Activated naive CD4-positive, alpha-beta T cell treated with anti-CD3 and anti-CD28 coated beads, Interleukin-2, amount 50 U/mL, for 24 hours (primary cell): Measurements from ENCODE around the gene SORBS2.

Experiments
- H3K27ac Mint-ChIP-seq: one replicate; pipeline ENCODE4 v1.8.0; 2021; ENCODE audit warnings: mild to moderate bottlenecking, mixed read lengths
- H3K27me3 Mint-ChIP-seq: one replicate; pipeline ENCODE4 v1.8.0; 2021; ENCODE audit warnings: mixed read lengths
- H3K36me3 Mint-ChIP-seq: one replicate; pipeline ENCODE4 v1.8.0; 2021; ENCODE audit warnings: mixed read lengths
- H3K4me1 Mint-ChIP-seq: one replicate; pipeline ENCODE4 v1.8.0; 2021; ENCODE audit warnings: mixed read lengths
- H3K4me3 Mint-ChIP-seq: one replicate; pipeline ENCODE4 v1.8.0; 2021; ENCODE audit warnings: mild to moderate bottlenecking, mixed read lengths
- H3K9me3 Mint-ChIP-seq: one replicate; pipeline ENCODE4 v1.8.0; 2021; ENCODE audit warnings: mixed read lengths

The SORBS2 gene

GRCh38 chr4:185838514-185839193 lies 26.7 kb upstream of the SORBS2 start:
- H3K36me3 Mint-ChIP-seq, result no peaks in the 10 kb centered on the region
- H3K9me3 Mint-ChIP-seq, result no peaks in the 10 kb centered on the region
- peaks cover 3% of the 10 kb centered on the region for H3K27me3 Mint-ChIP-seq
- H3K4me3 Mint-ChIP-seq, result no peak overlapping the region
- H3K27ac Mint-ChIP-seq, result no peak overlapping the region
- H3K4me1 Mint-ChIP-seq, result no peaks in the 10 kb centered on the region

DNA sequence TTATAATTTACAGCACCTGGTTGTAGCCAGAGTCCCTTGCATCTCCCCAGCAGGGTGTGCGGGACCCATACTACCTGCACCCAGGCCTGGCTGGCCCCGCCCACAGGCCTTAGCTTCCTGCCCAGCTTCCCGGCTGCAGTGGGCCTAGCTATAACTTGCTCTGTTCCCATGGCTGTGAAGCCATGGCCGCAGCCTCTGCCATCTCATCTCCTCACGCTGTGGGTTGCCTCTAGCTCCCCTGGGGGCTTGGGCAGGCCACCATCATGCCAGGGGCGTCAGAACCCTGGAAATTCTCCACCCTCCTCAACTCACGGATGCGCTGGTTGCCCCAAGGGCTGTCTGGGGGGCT lies 26.1 kb upstream of the SORBS2 start:
- Mint-ChIP-seq H3K36me3 (no peaks in the 10 kb centered on the region), H3K9me3 (no peaks in the 10 kb centered on the region), H3K4me3 (no peak overlapping the region), H3K4me1 (no peaks in the 10 kb centered on the region), H3K27ac (no peak overlapping the region), H3K27me3 (peaks cover 3% of the 10 kb centered on the region)

DNA sequence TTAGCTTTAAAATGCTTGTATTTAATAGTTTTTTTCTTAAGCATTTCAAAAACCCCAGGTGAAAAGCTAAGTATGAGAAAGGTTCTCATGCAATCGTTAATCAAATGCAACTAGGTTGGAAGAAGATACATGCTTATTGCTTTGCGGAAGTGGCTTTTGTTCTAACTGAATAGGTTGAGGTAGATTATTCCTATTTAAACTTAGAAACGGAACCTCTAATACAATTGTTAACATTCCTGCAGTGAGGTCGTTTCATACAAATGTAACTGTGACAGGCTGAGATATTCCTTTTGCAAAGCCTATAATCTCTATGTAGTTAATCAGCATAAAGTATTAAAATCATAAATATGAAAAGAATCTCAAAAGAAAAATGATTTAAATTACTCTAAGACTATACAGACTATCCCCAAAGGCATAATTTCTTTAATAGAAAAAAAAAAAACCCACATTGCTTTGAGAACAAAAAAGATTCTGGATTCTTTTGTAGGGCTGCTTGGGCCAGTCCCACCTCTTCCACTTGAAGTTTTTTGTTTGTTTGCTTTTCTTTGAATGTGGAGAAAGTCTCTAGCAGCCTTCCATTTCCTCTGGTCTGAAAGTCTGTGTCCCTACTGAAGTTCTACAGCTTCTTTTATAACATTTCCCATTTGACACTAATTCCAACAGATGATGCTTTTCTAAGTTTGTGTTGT lies 25.6 kb upstream of the SORBS2 start:
- no peak overlapping the region for H3K27ac Mint-ChIP-seq
- H3K4me3 Mint-ChIP-seq, result no peak overlapping the region
- no peaks in the 10 kb centered on the region for H3K9me3 Mint-ChIP-seq
- no peaks in the 10 kb centered on the region for H3K36me3 Mint-ChIP-seq
- H3K4me1 Mint-ChIP-seq, result no peaks in the 10 kb centered on the region
- H3K27me3 Mint-ChIP-seq, result peaks cover 3% of the 10 kb centered on the region

GRCh38 chr4:185836241-185837084 lies 24.5 kb upstream of the SORBS2 start:
- H3K36me3 Mint-ChIP-seq, result no peaks in the 10 kb centered on the region
- no peak overlapping the region for H3K27ac Mint-ChIP-seq
- H3K4me3 Mint-ChIP-seq, result no peak overlapping the region
- H3K4me1 Mint-ChIP-seq, result no peaks in the 10 kb centered on the region
- peaks cover 3% of the 10 kb centered on the region for H3K27me3 Mint-ChIP-seq
- H3K9me3 Mint-ChIP-seq, result no peaks in the 10 kb centered on the region

DNA sequence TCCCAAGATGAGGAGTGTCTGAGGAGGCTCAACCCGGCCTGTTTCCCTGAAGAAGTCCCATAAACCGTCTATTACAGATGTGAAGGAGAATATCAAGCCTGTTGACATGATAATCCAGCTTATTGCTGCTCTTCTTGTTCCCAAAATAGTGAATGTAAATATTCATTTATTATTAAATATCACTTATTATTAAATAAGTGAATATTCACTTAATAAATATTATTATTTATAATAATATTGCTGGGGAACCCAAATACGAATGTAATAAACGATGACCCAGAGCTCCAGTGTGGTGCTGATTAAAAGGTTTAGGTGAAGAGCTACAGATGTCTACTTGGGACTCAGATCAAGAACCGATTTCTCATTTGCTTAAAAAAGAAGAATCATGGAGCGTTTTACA lies 23.8 kb upstream of the SORBS2 start:
- H3K27ac Mint-ChIP-seq, result no peak overlapping the region
- H3K36me3 Mint-ChIP-seq, result no peaks in the 10 kb centered on the region
- no peak overlapping the region for H3K4me3 Mint-ChIP-seq
- H3K27me3 Mint-ChIP-seq, result peaks cover 3% of the 10 kb centered on the region
- no peaks in the 10 kb centered on the region for H3K4me1 Mint-ChIP-seq
- no peaks in the 10 kb centered on the region for H3K9me3 Mint-ChIP-seq

DNA sequence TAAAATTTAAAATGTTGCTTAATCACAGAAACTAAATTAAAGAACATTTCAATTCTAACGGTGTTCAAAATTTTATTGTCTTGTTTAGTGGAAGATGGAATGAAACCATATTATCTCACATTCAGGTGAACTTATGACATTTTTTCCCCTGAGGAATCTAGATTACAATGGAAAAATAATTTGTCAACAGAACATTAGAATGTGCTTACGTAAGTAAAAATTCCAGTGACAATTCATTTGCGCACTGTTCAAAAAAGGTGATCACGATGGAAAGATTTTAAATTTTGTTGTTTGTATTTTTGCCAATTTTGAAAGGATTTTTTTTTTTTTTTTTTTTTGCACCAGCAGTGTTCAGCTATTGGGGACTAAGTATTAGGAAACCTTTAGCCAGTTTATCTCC lies 23.3 kb upstream of the SORBS2 start:
- no peaks in the 10 kb centered on the region for H3K9me3 Mint-ChIP-seq
- H3K27me3 Mint-ChIP-seq, result peaks cover 3% of the 10 kb centered on the region
- no peak overlapping the region for H3K27ac Mint-ChIP-seq
- H3K4me1 Mint-ChIP-seq, result no peaks in the 10 kb centered on the region
- no peaks in the 10 kb centered on the region for H3K36me3 Mint-ChIP-seq
- H3K4me3 Mint-ChIP-seq, result no peak overlapping the region

- no peaks in the 10 kb centered on the region for H3K4me1 Mint-ChIP-seq
- H3K27me3 Mint-ChIP-seq, result peaks cover 3% of the 10 kb centered on the region
- H3K4me3 Mint-ChIP-seq, result no peak overlapping the region
- no peak overlapping the region for H3K27ac Mint-ChIP-seq
- H3K9me3 Mint-ChIP-seq, result no peaks in the 10 kb centered on the region
- no peaks in the 10 kb centered on the region for H3K36me3 Mint-ChIP-seq
Measured at GRCh38 chr4:185834778-185835177, 22.8 kb upstream of the SORBS2 start.

- no peaks in the 10 kb centered on the region for H3K9me3 Mint-ChIP-seq
- no peaks in the 10 kb centered on the region for H3K4me1 Mint-ChIP-seq
Measured at GRCh38 chr4:185834088-185834487, 22.1 kb upstream of the SORBS2 start.

GRCh38 chr4:185833055-185833598 lies 21.1 kb upstream of the SORBS2 start:
- Mint-ChIP-seq H3K4me3 (no peak overlapping the region), H3K36me3 (no peaks in the 10 kb centered on the region), H3K27ac (no peak overlapping the region), H3K9me3 (no peaks in the 10 kb centered on the region), H3K27me3 (peaks cover 3% of the 10 kb centered on the region), H3K4me1 (no peaks in the 10 kb centered on the region)

More at GRCh38 chr4:185834088-185834487, 22.1 kb upstream of the SORBS2 start:
- Mint-ChIP-seq H3K36me3 (no peaks in the 10 kb centered on the region), H3K27me3 (peaks cover 3% of the 10 kb centered on the region), H3K27ac (no peak overlapping the region), H3K4me3 (no peak overlapping the region)

DNA sequence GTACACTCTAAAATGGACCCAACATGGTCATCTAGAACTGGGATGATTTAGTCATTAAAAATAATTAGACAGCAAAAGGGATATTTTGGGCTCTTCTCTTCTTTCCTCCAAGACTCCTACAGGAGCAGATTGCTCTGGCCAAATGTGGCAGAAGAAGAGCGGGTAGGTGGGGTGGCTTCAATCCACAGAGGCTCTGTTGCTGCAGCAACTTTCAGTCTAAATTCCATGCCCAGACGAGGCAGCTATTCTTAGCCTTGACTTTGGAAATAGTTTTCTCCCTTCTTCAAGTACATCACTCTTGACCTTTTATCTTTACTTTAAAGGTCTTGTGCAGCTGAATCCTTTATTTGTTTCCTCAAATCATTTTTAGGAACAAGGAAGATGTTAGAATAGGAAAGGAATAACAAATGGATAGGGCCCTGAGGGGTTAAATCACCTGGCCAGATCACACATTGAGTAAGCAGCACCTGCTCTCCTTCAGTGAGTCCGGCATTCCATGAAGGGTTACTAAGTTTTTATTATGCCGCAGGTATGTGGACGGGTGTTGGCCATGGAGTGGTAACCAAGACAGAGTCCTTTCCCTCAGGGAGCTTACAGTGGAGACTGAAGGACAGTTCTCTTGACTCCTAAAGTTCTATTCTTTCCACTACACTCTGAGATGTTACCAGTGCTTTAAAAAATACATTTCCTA lies 19.3 kb upstream of the SORBS2 start:
- H3K9me3 Mint-ChIP-seq, result no peaks in the 10 kb centered on the region
- H3K27me3 Mint-ChIP-seq, result peaks cover 3% of the 10 kb centered on the region

DNA sequence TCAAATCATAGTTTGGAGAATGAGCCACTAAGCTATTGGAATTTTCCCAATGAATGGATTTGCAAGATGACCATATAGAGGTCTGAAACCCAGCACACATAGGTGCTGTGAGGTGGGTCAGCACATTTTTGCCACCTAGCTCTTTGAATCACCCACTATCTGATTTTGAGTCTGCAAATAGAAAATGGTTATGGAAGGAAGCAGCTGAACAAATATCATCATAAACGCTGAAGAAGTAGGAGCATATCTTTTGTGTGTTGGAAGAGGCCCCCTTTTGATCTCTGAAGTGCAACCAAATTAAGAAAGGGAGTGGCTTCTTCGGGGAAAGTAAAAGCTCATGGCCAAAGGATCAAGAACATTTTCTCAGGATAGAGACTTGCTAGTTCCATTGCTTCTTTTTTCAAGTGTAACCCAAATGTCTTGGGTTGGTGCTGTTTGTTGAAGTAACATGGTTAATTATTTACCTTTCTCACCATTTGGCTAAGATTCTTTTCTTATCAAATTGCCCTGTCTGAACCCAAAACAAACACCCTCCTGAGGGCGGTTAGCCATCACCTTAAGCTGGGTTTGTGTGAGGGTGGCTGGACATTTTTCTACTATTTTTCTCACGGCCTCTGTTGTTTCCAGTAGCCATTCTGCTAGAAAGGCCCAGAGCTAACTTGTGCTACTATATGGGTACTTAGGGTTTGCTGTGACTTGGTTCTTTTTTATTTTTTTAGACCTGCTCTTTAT lies 18.4 kb upstream of the SORBS2 start:
- Mint-ChIP-seq H3K27ac (no peak overlapping the region), H3K4me3 (no peak overlapping the region), H3K4me1 (no peaks in the 10 kb centered on the region), H3K9me3 (no peaks in the 10 kb centered on the region), H3K27me3 (peaks cover 3% of the 10 kb centered on the region), H3K36me3 (no peaks in the 10 kb centered on the region)

More for the DNA sequence above, 19.3 kb upstream of the SORBS2 start:
- H3K27ac Mint-ChIP-seq, result no peak overlapping the region
- H3K4me3 Mint-ChIP-seq, result no peak overlapping the region
- no peaks in the 10 kb centered on the region for H3K4me1 Mint-ChIP-seq
- H3K36me3 Mint-ChIP-seq, result no peaks in the 10 kb centered on the region

DNA sequence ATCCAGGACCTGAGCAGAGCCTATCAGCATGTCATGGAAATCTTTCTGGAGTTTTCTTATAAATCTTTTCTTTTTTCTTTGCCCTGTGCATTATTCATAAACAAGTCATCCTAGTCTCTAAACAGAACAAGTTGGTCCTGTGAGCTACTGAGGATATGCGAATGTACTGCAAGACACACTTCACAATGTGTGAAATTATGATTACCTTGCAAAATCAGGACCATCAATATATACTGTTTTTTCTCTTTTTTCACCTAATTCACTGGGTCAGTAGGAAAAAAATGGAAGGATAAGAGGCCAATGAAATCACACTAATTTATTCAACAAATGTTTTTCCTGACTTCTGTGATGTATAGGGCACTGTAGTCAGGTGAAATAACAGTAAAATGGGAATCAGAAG lies 14.4 kb upstream of the SORBS2 start:
- H3K4me1 Mint-ChIP-seq, result no peaks in the 10 kb centered on the region
- H3K27me3 Mint-ChIP-seq, result no peaks in the 10 kb centered on the region
- no peak overlapping the region for H3K4me3 Mint-ChIP-seq
- H3K36me3 Mint-ChIP-seq, result no peaks in the 10 kb centered on the region
- H3K9me3 Mint-ChIP-seq, result no peaks in the 10 kb centered on the region
- H3K27ac Mint-ChIP-seq, result no peak overlapping the region

DNA sequence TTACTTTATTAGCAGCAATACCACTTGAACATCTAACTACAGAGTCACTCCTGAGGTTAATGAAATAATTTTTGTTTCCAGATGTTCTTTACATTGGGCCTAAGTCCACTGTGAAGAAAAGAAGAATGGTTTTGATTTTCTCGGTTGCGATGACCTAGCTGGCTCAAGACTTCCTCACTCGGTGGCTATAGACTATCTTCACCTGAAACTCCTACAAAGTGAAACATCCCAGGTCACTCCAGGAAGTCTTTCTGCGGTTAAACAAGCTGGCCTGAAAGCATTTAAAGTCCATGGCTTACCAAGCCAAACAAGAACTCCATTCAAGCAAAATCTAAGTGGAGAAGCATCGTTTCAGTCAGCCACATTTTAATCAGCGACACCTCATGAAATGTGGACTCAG lies 13.7 kb upstream of the SORBS2 start:
- no peaks in the 10 kb centered on the region for H3K36me3 Mint-ChIP-seq
- no peaks in the 10 kb centered on the region for H3K4me1 Mint-ChIP-seq
- H3K27ac Mint-ChIP-seq, result no peak overlapping the region
- H3K9me3 Mint-ChIP-seq, result no peaks in the 10 kb centered on the region
- no peaks in the 10 kb centered on the region for H3K27me3 Mint-ChIP-seq
- no peak overlapping the region for H3K4me3 Mint-ChIP-seq

- no peak overlapping the region for H3K27ac Mint-ChIP-seq
- H3K9me3 Mint-ChIP-seq, result no peaks in the 10 kb centered on the region
- H3K4me1 Mint-ChIP-seq, result no peaks in the 10 kb centered on the region
- H3K4me3 Mint-ChIP-seq, result no peak overlapping the region
- H3K27me3 Mint-ChIP-seq, result no peaks in the 10 kb centered on the region
- no peaks in the 10 kb centered on the region for H3K36me3 Mint-ChIP-seq
Measured at GRCh38 chr4:185822791-185823190, 10.8 kb upstream of the SORBS2 start.

DNA sequence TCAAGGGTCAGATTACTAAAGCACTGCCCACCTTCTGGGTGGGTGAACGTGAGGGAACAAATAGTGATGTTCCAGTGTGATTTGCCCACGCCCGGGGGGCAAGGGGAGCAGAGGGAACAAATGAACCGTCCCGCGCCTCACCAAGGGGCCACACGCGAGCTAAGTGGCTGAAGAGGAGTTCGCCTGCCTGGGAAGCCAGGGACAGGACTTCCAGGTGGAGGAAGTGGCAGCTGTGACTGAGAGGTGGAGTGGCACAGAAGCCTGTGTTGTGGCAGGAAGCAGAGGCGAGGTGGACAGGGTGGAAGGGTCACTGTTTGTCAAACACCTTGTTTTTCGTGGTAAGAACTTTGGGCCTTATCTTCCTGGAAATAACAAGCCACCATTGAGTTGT lies 9.0 kb upstream of the SORBS2 start:
- Mint-ChIP-seq H3K36me3 (no peaks in the 10 kb centered on the region), H3K27ac (no peak overlapping the region), H3K4me1 (no peaks in the 10 kb centered on the region), H3K9me3 (no peaks in the 10 kb centered on the region), H3K27me3 (no peaks in the 10 kb centered on the region), H3K4me3 (no peak overlapping the region)
